ENCODE measurements around the gene PSME1. TPM values are rescaled to one million over a fixed set of nuclear protein-coding genes. Genes with fewer than 3 reads are reported as not detected.

Gene PSME1
- total and polyA plus RNA-seq, 5 donors from 2014 or later = 294 to 1,230 (median 825) TPM

- Mint-ChIP-seq H3K9me3 (peaks cover 0 to 1% (median 0%) of the 10 kb centered on the region in 7 donors), H3K4me1 (peaks cover 6 to 23% (median 16%) of the 10 kb centered on the region in 4 donors), H3K27me3 (no peaks in the 10 kb centered on the region), H3K36me3 (peaks cover 2% of the 10 kb centered on the region), H3K27ac (no peak overlapping the region), H3K4me3 (no peak overlapping the region)
- DNase-seq = no peak
- H3K27ac ChIP-seq (ENCODE audit: insufficient read depth, low read length, poor library complexity, severe bottlenecking) = no peak overlapping the region
- no peak overlapping the region for H3K4me3 ChIP-seq (ENCODE audit: low read depth, low read length)
- H3K36me3 ChIP-seq (ENCODE audit: control insufficient read depth, insufficient read depth, low read length) = no peaks in the 10 kb centered on the region
- ATAC-seq (ENCODE audit: low read depth in 2 of 2) = no peak
- H3K9me3 ChIP-seq (ENCODE audit: control insufficient read depth in 2 of 2, low read length in 2 of 2) = no peaks in the 10 kb centered on the region
- no peaks in the 10 kb centered on the region for H3K27me3 ChIP-seq (ENCODE audit: control insufficient read depth, insufficient read depth, low read length)
- peaks cover 17% of the 10 kb centered on the region for H3K4me1 ChIP-seq (ENCODE audit: control insufficient read depth, insufficient read depth, low read length, poor library complexity, severe bottlenecking)
Observed at GRCh38 chr14:24110060-24110459, 25.9 kb upstream of the PSME1 start.

- peaks cover 21% of the 10 kb centered on the region for H3K4me1 ChIP-seq (ENCODE audit: control insufficient read depth, insufficient read depth, low read length, poor library complexity, severe bottlenecking)
- peak overlapping the region in 1 of 4 donors; percentile 39 for H3K4me3 Mint-ChIP-seq
- ATAC-seq (ENCODE audit: low read depth in 2 of 2) (no peak), DNase-seq (no peak)
- no peak overlapping the region for H3K4me3 ChIP-seq (ENCODE audit: low read depth, low read length)
- no peaks in the 10 kb centered on the region for H3K36me3 Mint-ChIP-seq
- H3K27me3 Mint-ChIP-seq = no peaks in the 10 kb centered on the region
- no peaks in the 10 kb centered on the region for H3K36me3 ChIP-seq (ENCODE audit: control insufficient read depth, insufficient read depth, low read length)
- H3K9me3 Mint-ChIP-seq = peaks cover 0 to 1% (median 0%) of the 10 kb centered on the region in 7 donors
- peak overlapping the region in 1 of 3 donors; percentile 60 for H3K27ac Mint-ChIP-seq
- H3K27ac ChIP-seq (ENCODE audit: insufficient read depth, low read length, poor library complexity, severe bottlenecking) = no peak overlapping the region
- peaks cover 9 to 28% (median 18%) of the 10 kb centered on the region in 4 donors for H3K4me1 Mint-ChIP-seq
- H3K27me3 ChIP-seq (ENCODE audit: control insufficient read depth, insufficient read depth, low read length) = no peaks in the 10 kb centered on the region
- no peaks in the 10 kb centered on the region for H3K9me3 ChIP-seq (ENCODE audit: control insufficient read depth in 2 of 2, low read length in 2 of 2)
Observed at GRCh38 chr14:24110523-24110922, 25.5 kb upstream of the PSME1 start.

GRCh38 chr14:24113379-24113800 lies 22.6 kb upstream of the PSME1 start:
- peak overlapping the region; percentile 92 for H3K4me3 ChIP-seq (ENCODE audit: low read depth, low read length)
- H3K4me1 ChIP-seq (ENCODE audit: control insufficient read depth, insufficient read depth, low read length, poor library complexity, severe bottlenecking) = peaks cover 41% of the 10 kb centered on the region
- Mint-ChIP-seq H3K9me3 (peaks cover 0 to 1% (median 0%) of the 10 kb centered on the region in 7 donors), H3K4me1 (peaks cover 12 to 49% (median 29%) of the 10 kb centered on the region in 4 donors), H3K27ac (peak overlapping the region; percentile 98 to 100 (median 100)), H3K36me3 (peaks cover 17% of the 10 kb centered on the region), H3K4me3 (peak overlapping the region; percentile 92 to 97 (median 94)), H3K27me3 (no peaks in the 10 kb centered on the region)
- H3K36me3 ChIP-seq (ENCODE audit: control insufficient read depth, insufficient read depth, low read length) = peaks cover 17% of the 10 kb centered on the region
- DNase-seq (no peak), ATAC-seq (ENCODE audit: low read depth in 2 of 2) (no peak)
- peak overlapping the region; percentile 100 for H3K27ac ChIP-seq (ENCODE audit: insufficient read depth, low read length, poor library complexity, severe bottlenecking)
- H3K27me3 ChIP-seq (ENCODE audit: control insufficient read depth, insufficient read depth, low read length) = no peaks in the 10 kb centered on the region
- H3K9me3 ChIP-seq (ENCODE audit: control insufficient read depth in 2 of 2, low read length in 2 of 2) = no peaks in the 10 kb centered on the region

- Mint-ChIP-seq H3K9me3 (peaks cover 0 to under 1% (median 0%) of the 10 kb centered on the region in 7 donors), H3K27me3 (no peaks in the 10 kb centered on the region), H3K4me3 (peak overlapping the region; percentile 92 to 97 (median 94)), H3K27ac (peak overlapping the region; percentile 98 to 100 (median 100)), H3K36me3 (peaks cover 22% of the 10 kb centered on the region), H3K4me1 (peaks cover 8 to 47% (median 26%) of the 10 kb centered on the region in 4 donors)
- Histone ChIP-seq H3K36me3 (ENCODE audit: control insufficient read depth, insufficient read depth, low read length) (peaks cover 23% of the 10 kb centered on the region), H3K9me3 (ENCODE audit: control insufficient read depth in 2 of 2, low read length in 2 of 2) (no peaks in the 10 kb centered on the region), H3K27ac (ENCODE audit: insufficient read depth, low read length, poor library complexity, severe bottlenecking) (peak overlapping the region; percentile 100), H3K4me3 (ENCODE audit: low read depth, low read length) (peak overlapping the region; percentile 92), H3K4me1 (ENCODE audit: control insufficient read depth, insufficient read depth, low read length, poor library complexity, severe bottlenecking) (peaks cover 35% of the 10 kb centered on the region), H3K27me3 (ENCODE audit: control insufficient read depth, insufficient read depth, low read length) (no peaks in the 10 kb centered on the region)
- DNase-seq = peak; percentile 72 to 92 (median 88)
- ATAC-seq (ENCODE audit: low read depth in 2 of 2) = peak; percentile 17
Observed at GRCh38 chr14:24113801-24114531, 22.0 kb upstream of the PSME1 start.

- H3K27me3 Mint-ChIP-seq = no peaks in the 10 kb centered on the region
- no peaks in the 10 kb centered on the region for H3K9me3 Mint-ChIP-seq
- Histone ChIP-seq H3K4me3 (ENCODE audit: low read depth, low read length) (peak within 1 kb of the TSS; percentile 96), H3K36me3 (ENCODE audit: control insufficient read depth, insufficient read depth, low read length) (peaks cover 31% of the 10 kb centered on the region), H3K9me3 (ENCODE audit: control insufficient read depth in 2 of 2, low read length in 2 of 2) (no peaks in the 10 kb centered on the region), H3K4me1 (ENCODE audit: control insufficient read depth, insufficient read depth, low read length, poor library complexity, severe bottlenecking) (peaks cover 31% of the 10 kb centered on the region), H3K27ac (ENCODE audit: insufficient read depth, low read length, poor library complexity, severe bottlenecking) (peak within 1 kb of the TSS; percentile 100), H3K27me3 (ENCODE audit: control insufficient read depth, insufficient read depth, low read length) (no peaks in the 10 kb centered on the region)
- ATAC-seq (ENCODE audit: low read depth in 2 of 2) = peak; percentile 85 to 86
- peak within 1 kb of the TSS; percentile 92 to 97 (median 94) for H3K4me3 Mint-ChIP-seq
- peak; percentile 97 to 100 (median 100) for DNase-seq
- H3K4me1 Mint-ChIP-seq = peaks cover 6 to 47% (median 23%) of the 10 kb centered on the region in 4 donors
- peak within 1 kb of the TSS; percentile 98 to 100 (median 100) for H3K27ac Mint-ChIP-seq
- H3K36me3 Mint-ChIP-seq = peaks cover 27% of the 10 kb centered on the region
Observed at GRCh38 chr14:24114532-24115421, 21.2 kb upstream of the PSME1 start, which contains the start of the genes DCAF11 and NRL. Gene DCAF11, plus strand, starts transcription at chr14:24114777. Its CDS starts 818 bp downstream, at chr14:24115595. Gene NRL, minus strand, starts transcription at chr14:24114949. Its CDS starts 32,101 bp downstream, at chr14:24082848.

- DNase-seq = no peak
- H3K4me1 Mint-ChIP-seq = peaks cover 6 to 47% (median 23%) of the 10 kb centered on the region in 4 donors
- H3K9me3 Mint-ChIP-seq = no peaks in the 10 kb centered on the region
- no peak for ATAC-seq (ENCODE audit: low read depth in 2 of 2)
- H3K27me3 ChIP-seq (ENCODE audit: control insufficient read depth, insufficient read depth, low read length) = no peaks in the 10 kb centered on the region
- peak overlapping the region; percentile 96 for H3K4me3 ChIP-seq (ENCODE audit: low read depth, low read length)
- H3K36me3 ChIP-seq (ENCODE audit: control insufficient read depth, insufficient read depth, low read length) = peaks cover 37% of the 10 kb centered on the region
- H3K27ac ChIP-seq (ENCODE audit: insufficient read depth, low read length, poor library complexity, severe bottlenecking) = peak overlapping the region; percentile 100
- H3K36me3 Mint-ChIP-seq = peaks cover 27% of the 10 kb centered on the region
- no peaks in the 10 kb centered on the region for H3K9me3 ChIP-seq (ENCODE audit: control insufficient read depth in 2 of 2, low read length in 2 of 2)
- peak overlapping the region; percentile 92 to 97 (median 94) for H3K4me3 Mint-ChIP-seq
- no peaks in the 10 kb centered on the region for H3K27me3 Mint-ChIP-seq
- H3K4me1 ChIP-seq (ENCODE audit: control insufficient read depth, insufficient read depth, low read length, poor library complexity, severe bottlenecking) = peaks cover 31% of the 10 kb centered on the region
- H3K27ac Mint-ChIP-seq = peak overlapping the region; percentile 98 to 100 (median 100)
Observed at GRCh38 chr14:24115422-24116127, 20.4 kb upstream of the PSME1 start.

Data from CD4-positive, CD25-positive, alpha-beta regulatory T cell (primary cell).